Cardiac muscle cell (in vitro differentiated cells and primary cell): ENCODE data around the gene EXOC6B. TPM values are rescaled to one million over a fixed set of nuclear protein-coding genes. Genes with fewer than 3 reads are reported as not detected.
"Not testable (repeated sequence)": the region's sequence is repeated elsewhere in the genome, so short reads cannot be mapped to it uniquely, and the experiment has no call there.

Experiments
- DNase-seq, 2 donors: peaks; one replicate each; pipeline versions ENCODE4 v3.0.0 to v3.0.0-alpha.2; 2010 to 2017; ENCODE audit warnings: low read depth in 1 of 2, low spot score in 1 of 2
- H3K27ac ChIP-seq: fragments of 200-600 bp; sonication (generic); 2 replicates; pipeline ENCODE4 v1.5.1; 2016
- H3K27me3 ChIP-seq: fragments of 200-600 bp; sonication (generic); 2 replicates; pipeline ENCODE4 v1.6.0; 2016; ENCODE audit warnings: control low read depth
- H3K36me3 ChIP-seq: fragments of 200-600 bp; sonication (generic); 2 replicates; pipeline ENCODE4 v1.5.1; 2016; ENCODE audit warnings: control low read depth
- H3K4me1 ChIP-seq: fragments of 200-600 bp; sonication (generic); 2 replicates; pipeline ENCODE4 v1.8.1; 2017; ENCODE audit warnings: low read depth, mild to moderate bottlenecking, mixed run types
- H3K4me3 ChIP-seq: fragments of 200-600 bp; sonication (generic); 2 replicates; pipeline ENCODE4 v1.5.1; 2016; ENCODE audit warnings: mild to moderate bottlenecking
- H3K9me3 ChIP-seq: fragments of 200-600 bp; sonication (generic); 2 replicates; pipeline ENCODE4 v1.5.1; 2017; ENCODE audit warnings: low read depth, mild to moderate bottlenecking, control low read depth
- CTCF ChIP-seq: IDR thresholded peaks from 2 replicates; pipeline ENCODE4 v1.5.1; 2012; ENCODE audit warnings: low read depth, mild to moderate bottlenecking, low read length
- polyA plus RNA-seq: library from polyadenylated mRNA; unstranded; fragments of >200 nt; fragmentation: Nextera tagmentation; extraction: Ambion mirVana; gene quantifications from 2 replicates; pipeline ENCODE4 v1.2.1, GENCODE V29; 2016
- total RNA-seq: library from RNA; depleted of rRNA; stranded (reverse); fragments of >200 nt; gene quantifications from 2 replicates; pipeline ENCODE4 v1.2.3, GENCODE V29; 2016

EXOC6B gene
- total and polyA plus RNA-seq, 2 experiments from 2014 or later: 21.7 to 23.9 TPM

GRCh38 chr2:72543497-72544216 lies 282.2 kb downstream of the EXOC6B start:
- TF ChIP-seq CTCF: no peak
- Histone ChIP-seq H3K9me3 (no peaks in the 10 kb centered on the region), H3K27me3 (no peaks in the 10 kb centered on the region)

GRCh38 chr2:72539071-72539552 lies 286.7 kb downstream of the EXOC6B start:
- H3K36me3 ChIP-seq: no peaks in the 10 kb centered on the region
- peak in 1 of 2 donors; percentile 90 for DNase-seq
- peak overlapping the region; percentile 27 for H3K27ac ChIP-seq
- no peaks in the 10 kb centered on the region for H3K27me3 ChIP-seq
- no peak overlapping the region for H3K4me3 ChIP-seq
- TF ChIP-seq CTCF: no peak
- no peaks in the 10 kb centered on the region for H3K9me3 ChIP-seq
- peaks cover 11% of the 10 kb centered on the region for H3K4me1 ChIP-seq

More at GRCh38 chr2:72543497-72544216, 282.2 kb downstream of the EXOC6B start:
- Histone ChIP-seq H3K36me3 (no peaks in the 10 kb centered on the region), H3K27ac (peak overlapping the region; percentile 53), H3K4me1 (peaks cover 29% of the 10 kb centered on the region), H3K4me3 (no peak overlapping the region)
- DNase-seq: peak in 1 of 2 donors; percentile 29

- Histone ChIP-seq H3K4me1 (peaks cover 5% of the 10 kb centered on the region), H3K27ac (peak overlapping the region; percentile 27), H3K4me3 (no peak overlapping the region), H3K9me3 (no peaks in the 10 kb centered on the region), H3K36me3 (no peaks in the 10 kb centered on the region), H3K27me3 (no peaks in the 10 kb centered on the region)
- DNase-seq: peak in 1 of 2 donors; percentile 30
- TF ChIP-seq CTCF: no peak
Observed at GRCh38 chr2:72538486-72538885, 287.3 kb downstream of the EXOC6B start.

- not testable (repeated sequence) for H3K9me3 ChIP-seq, H3K4me3 ChIP-seq, H3K4me1 ChIP-seq, DNase-seq, H3K36me3 ChIP-seq, H3K27ac ChIP-seq, H3K27me3 ChIP-seq
Observed at GRCh38 chr2:72535586-72535985, 290.2 kb downstream of the EXOC6B start.

GRCh38 chr2:72533765-72534164 lies 292.1 kb downstream of the EXOC6B start:
- TF ChIP-seq CTCF: no peak
- no peaks in the 10 kb centered on the region for H3K36me3 ChIP-seq
- H3K9me3 ChIP-seq: no peaks in the 10 kb centered on the region
- H3K27ac ChIP-seq: no peak overlapping the region
- no peaks in the 10 kb centered on the region for H3K4me1 ChIP-seq
- no peaks in the 10 kb centered on the region for H3K27me3 ChIP-seq
- no peak overlapping the region for H3K4me3 ChIP-seq
- DNase-seq: peak in 1 of 2 donors; percentile 24

GRCh38 chr2:72527424-72527823 lies 298.4 kb downstream of the EXOC6B start:
- peak in 1 of 2 donors; percentile 42 for DNase-seq
- no peaks in the 10 kb centered on the region for H3K36me3 ChIP-seq
- H3K9me3 ChIP-seq: no peaks in the 10 kb centered on the region
- no peaks in the 10 kb centered on the region for H3K4me1 ChIP-seq
- no peaks in the 10 kb centered on the region for H3K27me3 ChIP-seq
- H3K4me3 ChIP-seq: no peak overlapping the region
- no peak for TF ChIP-seq CTCF
- no peak overlapping the region for H3K27ac ChIP-seq
